Small intestine (tissue), 7 donors: ENCODE results near the gene RNASE8. TPM values are rescaled to one million over a fixed set of nuclear protein-coding genes. Genes with fewer than 3 reads are reported as not detected.

ENCODE experiments used
- DNase-seq, 2 donors: peaks; one replicate each; pipeline versions ENCODE4 v3.0.0 to v3.0.0-alpha.2; 2013
- FAIRE-seq: peaks from 2 replicates; lab custom pipeline; 2012; peaks lifted over from hg19 to GRCh38; lab: Jason Lieb, UNC
- H3K27ac ChIP-seq, 3 donors: one replicate each; pipeline ENCODE4 v1.5.1; 2013; ENCODE audit warnings: low read length in 2 of 3, mild to moderate bottlenecking in 2 of 3, control low read depth in 1 of 3, inconsistent platforms in 1 of 3, low read depth in 1 of 3, moderate library complexity in 1 of 3
- H3K27me3 ChIP-seq, 3 donors: one replicate each; pipeline ENCODE4 v1.6.1; 2013; ENCODE audit warnings: low read length in 3 of 3, inconsistent platforms in 1 of 3; ENCODE audit not compliant: control insufficient read depth in 3 of 3, insufficient read depth in 3 of 3
- H3K36me3 ChIP-seq, 3 donors: one replicate each; pipeline ENCODE4 v1.6.1; 2013; ENCODE audit warnings: low read length in 3 of 3, inconsistent platforms in 1 of 3, low read depth in 1 of 3, mild to moderate bottlenecking in 1 of 3, moderate library complexity in 1 of 3; ENCODE audit not compliant: control insufficient read depth in 3 of 3, insufficient read depth in 2 of 3
- H3K4me1 ChIP-seq, 3 donors: one replicate each; pipeline ENCODE4 v1.6.1; 2013; ENCODE audit warnings: low read length in 2 of 3, inconsistent platforms in 1 of 3, low read depth in 1 of 3, mild to moderate bottlenecking in 1 of 3, moderate library complexity in 1 of 3; ENCODE audit not compliant: control insufficient read depth in 3 of 3, insufficient read depth in 2 of 3
- H3K4me3 ChIP-seq, 3 donors: one replicate each; pipeline ENCODE4 v1.5.1; 2013; ENCODE audit warnings: low read length in 3 of 3, control low read depth in 1 of 3, inconsistent platforms in 1 of 3, low read depth in 1 of 3, mild to moderate bottlenecking in 1 of 3, moderate library complexity in 1 of 3
- H3K9me3 ChIP-seq, 2 donors: one replicate each; pipeline ENCODE4 v1.6.1; 2013; ENCODE audit warnings: low read depth in 1 of 2, low read length in 1 of 2; ENCODE audit not compliant: control insufficient read depth in 2 of 2, insufficient read depth in 1 of 2
- WGBS, 3 donors: extraction: QIAGEN DNeasy Blood & Tissue Kit; methylation state at CpG; one replicate each; pipeline ENCODE4 v1.1.7; 2013; 5-methylcytosine and 5-hydroxymethylcytosine counted together
- polyA plus RNA-seq, 4 donors: library from polyadenylated mRNA; stranded (reverse) in 3 of 4; unstranded in 1 of 4; fragments of 200-250 nt in 3 of 4; fragments of 120-200 nt in 1 of 4; gene quantifications; one replicate each; pipeline versions ENCODE4 v1.2.1 to v1.2.3, GENCODE V29; 2013
- donor health status: healthy with polysubstance abuse.
- donor health status: control.
- donor health status: control.
- donor health status: Bipolar disorder and iron deficiency.
- donor health status: healthy.

RNASE8 gene
- polyA plus RNA-seq, 4 donors, result not detected

DNA sequence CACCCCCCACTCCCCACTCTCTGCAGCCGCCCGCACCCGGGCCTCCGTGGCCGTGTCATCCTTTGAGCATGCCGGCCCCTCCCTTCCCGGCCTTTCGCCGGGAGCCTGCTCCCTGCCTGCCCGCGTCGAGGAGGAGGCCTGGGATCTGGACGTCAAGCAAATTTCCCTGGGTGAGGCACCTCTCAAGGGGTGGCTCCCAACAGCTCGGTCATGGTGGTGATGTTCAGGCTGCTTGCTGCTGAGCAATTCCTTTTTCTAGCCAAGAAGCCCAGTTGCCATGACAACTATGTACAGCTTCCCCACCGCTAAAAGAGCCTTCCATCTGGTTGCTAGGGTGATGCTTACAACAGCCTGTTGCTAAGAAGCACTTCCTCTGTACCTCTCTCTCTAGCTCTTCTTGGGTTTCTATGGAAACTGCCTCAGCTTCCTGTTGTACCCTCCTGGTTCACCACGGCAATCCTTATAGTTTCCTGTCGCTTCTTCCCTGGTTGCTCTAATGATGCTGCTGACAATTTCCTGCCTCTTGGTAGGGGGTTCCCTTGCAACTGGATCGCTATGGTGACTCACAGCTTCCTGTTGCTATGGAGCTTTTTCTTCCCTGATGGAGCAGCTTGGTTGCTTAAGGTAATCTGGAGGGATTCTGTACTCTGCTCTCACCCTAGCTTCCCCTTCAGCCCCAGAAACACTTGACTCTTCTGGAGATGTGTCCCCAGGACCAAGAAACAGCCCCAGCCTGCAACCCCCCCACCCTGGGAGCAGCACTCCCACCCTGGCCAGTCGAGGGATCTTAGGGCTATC, 29.9 kb downstream of the RNASE8 start:
- Histone ChIP-seq H3K9me3 (no peaks in the 10 kb centered on the region), H3K4me3 (no peak overlapping the region), H3K4me1 (peaks cover 2 to 19% (median 3%) of the 10 kb centered on the region in 3 donors), H3K27ac (peak overlapping the region in 1 of 3 donors; percentile 26), H3K27me3 (no peaks in the 10 kb centered on the region), H3K36me3 (peaks cover 4 to 84% (median 6%) of the 10 kb centered on the region in 3 donors)
- DNase-seq (peak; percentile 41 to 43), FAIRE-seq (no peak)
- WGBS, 3 donors, result 53 to 67% (median 57%) methylated on average over 16 to 19 of the region's 19 CpGs

GRCh38 chr14:21088687-21089086, 31.1 kb downstream of the RNASE8 start:
- WGBS, 3 donors, result 72 to 78% (median 77%) methylated on average over 4 of the region's 4 CpGs
- no peak overlapping the region for H3K4me3 ChIP-seq
- H3K9me3 ChIP-seq, result no peaks in the 10 kb centered on the region
- peaks cover 2 to 27% (median 3%) of the 10 kb centered on the region in 3 donors for H3K4me1 ChIP-seq
- H3K27me3 ChIP-seq, result no peaks in the 10 kb centered on the region
- no peak overlapping the region for H3K27ac ChIP-seq
- no peak for DNase-seq
- peaks cover 5 to 81% (median 6%) of the 10 kb centered on the region in 3 donors for H3K36me3 ChIP-seq
- FAIRE-seq, result no peak

DNA sequence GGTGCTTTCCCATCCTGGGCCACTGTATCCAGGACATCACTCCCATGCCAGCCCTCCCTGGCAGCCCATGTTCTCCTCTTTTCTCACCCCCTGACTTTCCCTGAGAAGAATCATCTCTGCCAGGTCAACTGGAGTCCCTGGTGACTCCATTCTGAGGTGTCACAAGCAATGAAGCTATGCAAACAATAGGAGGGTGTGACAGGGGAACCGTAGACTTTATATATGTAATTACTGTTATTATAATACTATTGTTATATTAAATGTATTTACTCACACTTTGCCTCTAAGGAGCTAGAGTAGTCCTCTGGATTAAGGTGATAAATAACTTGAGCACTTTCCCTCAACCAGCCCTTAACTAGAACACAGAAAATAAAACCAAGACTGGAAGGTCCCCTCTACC, 31.6 kb downstream of the RNASE8 start:
- H3K36me3 ChIP-seq, result peaks cover 3 to 81% (median 6%) of the 10 kb centered on the region in 3 donors
- no peak overlapping the region for H3K27ac ChIP-seq
- peaks cover 2 to 31% (median 3%) of the 10 kb centered on the region in 3 donors for H3K4me1 ChIP-seq
- H3K27me3 ChIP-seq, result no peaks in the 10 kb centered on the region
- WGBS, 3 donors, result 10 to 50% (median 31%) methylated on average over 1 of the region's 1 CpG
- DNase-seq (no peak), FAIRE-seq (no peak)
- no peaks in the 10 kb centered on the region for H3K9me3 ChIP-seq
- H3K4me3 ChIP-seq, result no peak overlapping the region

DNA sequence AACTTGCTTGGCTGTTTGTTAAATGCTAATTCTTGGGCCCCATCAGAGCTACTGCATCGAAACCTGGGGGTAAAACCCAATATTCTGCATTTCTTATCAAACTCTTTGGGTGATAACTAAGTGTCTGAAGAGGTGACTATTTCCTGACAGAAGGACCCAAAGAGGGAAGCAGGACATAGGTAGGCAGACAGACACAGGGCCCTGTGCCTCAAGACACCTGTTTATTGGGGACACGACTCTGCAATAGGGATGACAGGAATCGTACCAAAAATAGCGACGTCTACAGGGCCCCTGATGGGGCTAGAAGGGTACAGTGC, 32.2 kb downstream of the RNASE8 start:
- FAIRE-seq, result no peak
- H3K27ac ChIP-seq, result peak overlapping the region in 1 of 3 donors; percentile 5
- WGBS, 3 donors, result 77 to 83% (median 80%) methylated on average over 5 of the region's 5 CpGs
- no peak overlapping the region for H3K4me3 ChIP-seq
- DNase-seq, result no peak
- peaks cover 2 to 28% (median 2%) of the 10 kb centered on the region in 3 donors for H3K4me1 ChIP-seq
- peaks cover 3 to 76% (median 6%) of the 10 kb centered on the region in 3 donors for H3K36me3 ChIP-seq
- H3K9me3 ChIP-seq, result no peaks in the 10 kb centered on the region
- no peaks in the 10 kb centered on the region for H3K27me3 ChIP-seq

DNA sequence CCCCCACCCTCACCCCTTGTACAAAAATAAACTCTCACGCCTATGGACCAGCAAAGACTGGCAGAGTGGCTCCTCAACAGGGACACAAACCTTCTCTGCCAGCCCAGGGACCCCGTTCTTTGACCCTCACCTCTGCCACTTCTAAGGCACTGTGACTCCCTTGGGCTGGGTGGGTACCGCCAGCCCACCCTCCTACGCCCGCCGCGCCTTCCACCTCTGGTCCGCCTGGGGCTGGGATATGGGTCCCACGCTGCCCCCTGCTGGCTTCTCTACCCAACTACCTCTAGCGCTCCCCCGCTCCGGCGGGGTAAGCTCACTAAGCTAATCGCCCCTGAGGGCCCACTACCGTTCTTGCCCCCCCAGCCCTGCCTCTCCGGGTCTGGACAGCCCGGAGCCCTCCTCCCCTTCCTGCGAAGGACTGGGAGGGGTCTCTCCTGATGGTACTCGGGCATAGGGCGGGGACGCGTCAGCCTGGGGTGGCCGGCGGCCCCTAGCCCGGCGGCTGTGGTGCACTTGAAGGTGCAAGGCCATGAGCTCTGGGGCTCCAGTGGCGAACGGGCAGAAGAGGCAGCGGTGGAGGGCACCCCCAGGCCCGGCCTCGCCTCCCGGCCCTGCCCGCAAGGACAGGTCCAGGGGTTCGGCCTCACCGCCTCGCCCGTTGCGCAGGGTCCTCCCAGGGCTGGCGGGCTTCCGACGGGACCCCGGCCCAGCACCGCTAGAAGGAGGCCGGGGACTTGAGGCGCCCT, 32.7 kb downstream of the RNASE8 start:
- H3K4me1 ChIP-seq, result peaks cover 0 to 23% (median 2%) of the 10 kb centered on the region in 3 donors
- WGBS, 3 donors, result 86 to 94% (median 90%) methylated on average over 34 to 45 of the region's 45 CpGs
- H3K36me3 ChIP-seq, result peaks cover 3 to 75% (median 6%) of the 10 kb centered on the region in 3 donors
- no peaks in the 10 kb centered on the region for H3K27me3 ChIP-seq
- no peak for FAIRE-seq
- H3K4me3 ChIP-seq, result no peak overlapping the region
- H3K9me3 ChIP-seq, result no peaks in the 10 kb centered on the region
- peak in 1 of 2 donors; percentile 41 for DNase-seq
- no peak overlapping the region for H3K27ac ChIP-seq

- Histone ChIP-seq H3K4me1 (peaks cover 0 to 19% (median 2%) of the 10 kb centered on the region in 3 donors), H3K36me3 (peaks cover 3 to 68% (median 6%) of the 10 kb centered on the region in 3 donors), H3K9me3 (no peaks in the 10 kb centered on the region), H3K4me3 (no peak overlapping the region), H3K27ac (no peak overlapping the region), H3K27me3 (no peaks in the 10 kb centered on the region)
- FAIRE-seq (no peak), DNase-seq (no peak)
- 92 to 93% (median 92%) methylated on average over 37 to 45 of the region's 45 CpGs for whole genome bisulfite sequencing, 3 donors
Measured at GRCh38 chr14:21090940-21091663, 33.5 kb downstream of the RNASE8 start.

DNA sequence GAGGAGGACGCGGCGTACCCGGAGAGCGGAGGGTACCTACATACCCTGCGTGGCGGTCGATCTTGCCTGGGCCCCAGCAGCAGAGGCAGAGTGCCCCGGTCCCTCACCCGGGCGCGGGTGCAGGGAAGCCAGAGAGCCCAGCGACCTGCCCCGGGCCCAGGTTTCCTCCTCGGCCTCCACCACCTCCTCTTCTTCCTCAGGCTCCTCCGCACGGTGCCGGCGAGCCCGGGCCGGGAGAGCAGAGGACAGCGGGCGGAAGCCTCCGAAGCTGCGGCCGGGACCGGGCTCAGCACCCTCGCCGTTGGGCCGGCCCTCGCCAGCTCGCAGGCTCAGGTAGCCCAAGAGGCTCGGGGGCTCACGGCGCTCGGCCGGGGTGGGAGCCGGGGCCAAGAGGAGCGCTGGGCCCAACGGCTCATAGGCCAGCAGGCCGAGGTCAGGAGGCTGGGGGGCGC, 34.2 kb downstream of the RNASE8 start:
- DNase-seq (no peak), FAIRE-seq (no peak)
- Histone ChIP-seq H3K9me3 (no peaks in the 10 kb centered on the region), H3K27ac (no peak overlapping the region), H3K4me3 (no peak overlapping the region), H3K36me3 (peaks cover 3 to 66% (median 6%) of the 10 kb centered on the region in 3 donors), H3K4me1 (peaks cover 0 to 27% (median 2%) of the 10 kb centered on the region in 3 donors), H3K27me3 (no peaks in the 10 kb centered on the region)
- WGBS, 3 donors, result 89 to 92% (median 92%) methylated on average over 32 to 42 of the region's 42 CpGs
